NCI-H2171 treated with DMSO at 0.1 percent for 48 hours (cell line): ENCODE measurements around the gene ENGASE.

Experiments used
- DNase-seq: peaks from one replicate; lab custom pipeline; 2025; lab: John Stamatoyannopoulos, UW

The ENGASE gene

DNA sequence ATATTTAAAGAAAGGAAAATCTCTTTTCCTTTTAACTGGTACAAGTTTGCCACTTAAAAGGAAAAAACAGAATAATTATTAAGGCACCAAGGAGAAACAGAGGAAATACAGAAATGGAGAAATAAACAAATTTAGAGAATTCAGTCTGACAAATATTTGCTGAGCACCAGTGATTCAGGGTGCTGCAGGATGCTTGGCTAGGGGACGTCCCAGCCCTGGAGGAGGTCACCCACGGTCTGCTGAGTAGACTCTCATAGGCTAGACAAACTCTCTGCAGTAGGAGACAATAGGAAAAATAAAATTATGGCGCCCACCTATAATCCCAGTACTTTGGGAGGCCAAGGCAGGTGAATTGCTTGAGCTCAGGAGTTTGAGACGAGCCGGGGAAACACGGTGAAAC is 34.7 kb upstream of the ENGASE start:
- DNase-seq, result no peak

DNA sequence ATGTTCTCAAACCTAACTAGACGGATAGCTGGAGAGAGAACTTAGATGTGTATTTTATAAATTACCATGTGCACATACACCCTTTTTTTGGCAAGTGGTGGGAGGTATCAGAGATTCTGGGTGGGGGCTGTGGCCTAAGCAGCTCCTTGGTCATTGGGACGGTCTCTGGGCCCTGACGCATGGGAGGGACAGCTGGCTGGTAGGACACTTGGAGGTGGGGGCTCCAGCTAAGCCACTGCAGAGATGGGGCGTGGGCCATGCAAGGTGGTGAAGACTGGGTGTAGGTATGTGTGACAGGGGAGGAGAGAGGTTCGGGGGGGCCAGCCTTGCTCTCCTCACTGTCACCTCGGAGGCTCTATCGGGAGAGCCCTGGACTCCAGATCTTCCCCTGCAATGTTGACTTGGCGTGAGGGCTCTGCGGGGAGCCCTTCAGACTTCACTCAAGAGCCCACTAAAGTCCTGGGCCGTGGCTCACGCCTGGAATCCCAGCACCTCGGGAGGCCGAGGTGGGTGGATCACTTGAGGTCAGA is 33.5 kb upstream of the ENGASE start:
- DNase-seq, result no peak

DNA sequence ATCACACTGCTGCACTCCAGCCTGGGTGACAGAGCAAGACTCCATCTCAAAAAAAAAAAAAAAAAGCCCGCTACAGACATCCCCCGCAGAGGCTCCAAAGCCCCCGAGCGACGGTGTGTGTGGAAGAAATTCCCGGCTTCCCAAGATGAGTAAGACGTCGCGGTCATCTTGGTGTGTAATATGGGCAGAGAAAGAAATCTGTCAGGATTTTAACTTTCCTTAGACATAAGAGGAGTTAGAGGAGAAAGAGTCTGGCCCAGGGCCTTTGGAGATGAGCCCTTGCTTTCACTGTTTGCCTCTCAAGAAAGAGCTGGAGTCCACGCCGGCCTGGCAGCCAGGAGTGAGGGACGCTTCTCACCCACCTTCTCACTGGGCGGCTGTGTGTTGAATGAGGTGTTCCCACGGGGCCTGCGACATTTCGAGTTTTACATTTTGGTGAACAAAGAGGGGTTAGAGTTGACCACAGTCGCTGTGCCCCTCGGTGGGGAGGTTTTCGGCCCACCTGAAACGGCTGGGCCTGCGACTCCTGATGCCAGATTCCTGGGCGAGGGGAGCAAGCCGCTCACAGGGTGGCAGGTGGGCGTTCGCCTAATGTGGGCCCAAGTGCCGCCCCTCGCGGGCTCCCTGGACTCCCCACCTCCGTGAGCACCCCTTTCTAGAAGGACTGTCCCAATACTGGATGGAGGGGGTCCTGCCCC is 32.8 kb upstream of the ENGASE start:
- DNase-seq, result no peak

DNA sequence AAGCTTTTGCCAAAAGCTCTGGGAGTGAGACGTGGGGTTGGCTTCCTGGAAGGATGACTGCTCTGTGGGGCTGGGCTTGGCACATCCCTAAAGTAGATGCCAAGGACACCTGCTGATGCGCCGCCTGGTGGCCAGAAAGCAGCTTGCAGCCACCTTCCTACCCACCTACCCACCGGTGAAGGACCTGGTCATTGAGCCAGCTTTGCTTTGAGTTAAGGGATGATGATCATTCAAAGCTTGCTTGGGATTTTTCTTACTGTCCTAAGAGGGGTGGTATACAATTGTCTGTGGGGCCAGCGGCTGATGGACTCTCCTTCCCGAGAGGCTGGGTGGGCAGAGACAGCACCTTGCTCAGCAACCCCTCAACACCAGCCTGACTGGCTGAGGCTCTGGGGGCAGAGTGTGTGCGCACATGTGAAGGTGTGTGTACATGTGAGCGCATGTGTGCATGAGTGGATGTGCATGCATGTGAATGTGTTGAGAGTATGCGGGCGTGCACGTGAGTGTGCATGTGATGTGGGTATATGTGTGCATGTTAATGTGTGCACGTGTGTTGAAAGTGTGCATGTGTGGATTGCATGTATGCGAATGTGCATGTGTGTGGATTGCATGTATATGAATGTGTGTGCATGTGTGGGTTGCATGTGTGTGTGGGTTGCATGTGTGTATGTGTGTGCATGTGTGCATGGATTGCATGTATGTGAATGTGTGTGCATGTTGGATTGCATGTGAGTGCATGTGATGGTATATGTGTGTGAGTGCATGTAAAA is 32.0 kb upstream of the ENGASE start:
- peak; percentile 19 for DNase-seq

DNA sequence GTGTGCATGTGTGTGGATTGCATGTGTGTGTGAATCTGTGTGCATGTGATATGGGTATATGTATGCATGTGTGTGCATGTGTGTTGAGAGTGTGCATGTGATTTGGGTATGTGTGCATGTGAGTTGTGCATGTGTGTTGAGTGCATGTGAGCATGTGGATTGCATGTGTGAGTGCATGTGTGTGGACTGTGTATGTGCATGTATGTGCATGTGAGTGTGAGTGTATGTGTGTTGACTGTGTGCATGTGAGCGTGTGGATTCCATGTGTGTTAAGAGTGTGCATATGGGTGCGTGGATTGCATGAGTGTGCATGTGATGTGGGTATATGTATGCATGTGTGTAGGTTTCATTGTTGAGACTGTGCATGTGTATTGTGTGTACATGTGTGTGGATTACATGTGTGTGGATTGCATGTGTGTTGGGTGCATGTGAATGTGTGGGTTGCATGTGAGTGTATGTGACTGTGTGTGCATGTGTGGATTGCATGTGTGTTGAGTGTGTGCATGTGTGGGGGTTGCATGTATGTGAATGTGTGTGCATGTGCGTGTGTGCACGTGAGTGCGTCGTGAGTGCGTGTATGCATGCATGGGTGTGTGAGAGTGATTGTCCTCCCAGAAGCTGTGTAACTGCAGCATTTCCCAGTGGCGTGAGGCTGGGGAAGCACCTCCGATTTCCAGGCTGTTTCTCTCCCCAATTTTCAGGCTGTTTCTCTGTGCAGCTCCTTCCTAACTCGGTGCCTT is 31.3 kb upstream of the ENGASE start:
- no peak for DNase-seq

DNA sequence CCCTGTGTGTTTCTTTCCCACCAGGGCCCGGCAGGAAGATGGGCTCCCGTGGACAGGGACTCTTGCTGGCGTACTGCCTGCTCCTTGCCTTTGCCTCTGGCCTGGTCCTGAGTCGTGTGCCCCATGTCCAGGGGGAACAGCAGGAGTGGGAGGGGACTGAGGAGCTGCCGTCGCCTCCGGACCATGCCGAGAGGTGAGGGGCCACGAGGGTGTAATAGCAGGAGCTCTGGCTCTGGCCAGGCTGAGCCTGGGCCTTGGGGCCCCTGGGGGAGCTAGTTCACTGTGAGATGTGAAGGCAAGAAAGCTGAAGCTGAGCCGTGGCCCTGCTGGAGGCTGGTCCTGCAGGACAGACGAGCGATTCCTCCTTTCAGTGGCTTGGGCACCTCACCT is 30.7 kb upstream of the ENGASE start:
- DNase-seq, result no peak

DNA sequence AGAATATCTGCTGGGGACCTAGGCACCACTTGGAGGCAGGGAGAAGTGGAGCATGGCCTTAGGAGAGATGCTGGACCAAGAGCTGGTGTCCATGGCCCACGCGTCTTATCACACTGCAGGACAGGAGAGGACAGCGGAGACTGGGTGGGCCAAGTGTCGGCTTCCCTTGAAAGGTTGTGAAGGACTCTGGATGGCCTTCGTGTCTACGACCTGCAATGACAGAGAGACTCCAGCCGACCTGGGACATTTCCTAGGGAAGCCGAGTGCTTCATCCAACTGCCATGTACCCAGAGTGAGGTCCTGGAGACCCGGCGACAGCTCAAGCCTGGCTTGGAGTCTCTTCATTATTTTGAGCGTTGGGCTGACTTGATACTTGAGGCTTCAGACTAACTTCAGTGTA is 30.2 kb upstream of the ENGASE start:
- no peak for DNase-seq

- DNase-seq, result no peak
Observed at GRCh38 chr17:79045001-79045729, 29.5 kb upstream of the ENGASE start.

GRCh38 chr17:79045842-79046196 is 28.8 kb upstream of the ENGASE start:
- DNase-seq, result peak; percentile 77

DNA sequence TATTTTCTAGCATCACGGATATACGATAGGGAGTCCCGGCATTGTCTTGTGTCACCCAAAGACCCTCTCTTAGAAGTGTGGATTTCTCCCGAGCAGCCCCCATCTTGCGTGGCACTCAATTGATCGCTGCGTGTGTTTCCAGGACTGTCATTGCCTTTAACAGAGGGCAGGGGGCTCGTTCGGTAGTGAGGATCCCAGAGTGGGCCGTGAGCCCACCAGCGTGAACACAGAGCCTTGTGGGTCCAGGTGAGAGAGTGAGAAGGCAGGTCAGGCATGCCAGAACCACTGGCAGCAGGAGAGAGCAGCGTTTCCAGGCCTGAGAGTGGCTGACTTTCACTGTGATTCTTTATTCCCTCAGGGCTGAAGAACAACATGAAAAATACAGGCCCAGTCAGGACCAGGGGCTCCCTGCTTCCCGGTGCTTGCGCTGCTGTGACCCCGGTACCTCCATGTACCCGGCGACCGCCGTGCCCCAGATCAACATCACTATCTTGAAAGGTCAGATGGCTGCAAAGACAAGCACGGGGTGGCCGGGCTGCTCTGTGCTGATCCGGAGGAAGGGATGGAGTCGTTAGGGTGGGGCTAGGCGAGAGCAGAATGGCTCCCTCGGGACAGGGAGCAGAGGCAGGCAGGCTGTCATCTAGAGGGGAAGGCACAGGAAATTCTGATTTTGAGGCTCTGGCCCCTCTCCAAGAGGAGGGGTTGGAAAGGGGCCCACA is 28.3 kb upstream of the ENGASE start:
- peak; percentile 91 for DNase-seq

DNA sequence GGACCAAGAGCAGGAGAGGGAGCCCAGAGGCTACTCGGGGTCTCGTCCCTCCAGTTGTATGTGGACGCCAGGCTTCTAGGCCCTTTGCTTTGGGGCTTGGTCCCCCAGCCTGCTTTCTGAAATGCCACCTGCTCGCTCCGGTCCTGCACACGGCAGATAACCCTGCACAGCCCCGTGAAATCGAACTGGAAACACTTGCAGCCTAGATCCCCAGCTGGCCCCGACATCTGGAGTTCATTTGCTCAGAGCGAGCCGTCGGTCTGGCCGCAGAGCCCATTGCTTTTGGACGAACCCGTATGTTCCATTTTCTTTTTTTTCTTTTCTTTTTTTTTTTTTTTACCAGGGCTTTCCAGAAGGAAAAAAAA is 27.7 kb upstream of the ENGASE start:
- peak; percentile 92 for DNase-seq

GRCh38 chr17:79047291-79047920 is 27.2 kb upstream of the ENGASE start:
- no peak for DNase-seq

GRCh38 chr17:79047923-79048825 is 26.4 kb upstream of the ENGASE start:
- DNase-seq, result no peak

DNA sequence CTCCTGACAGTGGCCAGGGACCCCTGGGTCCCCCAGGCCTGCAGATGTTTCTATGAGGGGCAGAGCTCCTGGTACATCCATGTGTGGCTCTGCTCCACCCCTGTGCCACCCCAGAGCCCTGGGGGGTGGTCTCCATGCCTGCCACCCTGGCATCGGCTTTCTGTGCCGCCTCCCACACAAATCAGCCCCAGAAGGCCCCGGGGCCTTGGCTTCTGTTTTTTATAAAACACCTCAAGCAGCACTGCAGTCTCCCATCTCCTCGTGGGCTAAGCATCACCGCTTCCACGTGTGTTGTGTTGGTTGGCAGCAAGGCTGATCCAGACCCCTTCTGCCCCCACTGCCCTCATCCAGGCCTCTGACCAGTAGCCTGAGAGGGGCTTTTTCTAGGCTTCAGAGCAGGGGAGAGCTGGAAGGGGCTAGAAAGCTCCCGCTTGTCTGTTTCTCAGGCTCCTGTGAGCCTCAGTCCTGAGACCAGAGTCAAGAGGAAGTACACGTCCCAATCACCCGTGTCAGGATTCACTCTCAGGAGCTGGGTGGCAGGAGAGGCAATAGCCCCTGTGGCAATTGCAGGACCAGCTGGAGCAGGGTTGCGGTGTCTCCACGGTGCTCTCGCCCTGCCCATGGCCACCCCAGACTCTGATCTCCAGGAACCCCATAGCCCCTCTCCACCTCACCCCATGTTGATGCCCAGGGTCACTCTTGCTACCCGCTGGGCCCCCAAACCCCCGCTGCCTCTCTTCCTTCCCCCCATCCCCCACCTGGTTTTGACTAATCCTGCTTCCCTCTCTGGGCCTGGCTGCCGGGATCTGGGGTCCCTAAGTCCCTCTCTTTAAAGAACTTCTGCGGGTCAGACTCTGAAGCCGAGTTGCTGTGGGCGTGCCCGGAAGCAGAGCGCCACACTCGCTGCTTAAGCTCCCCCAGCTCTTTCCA is 25.5 kb upstream of the ENGASE start:
- no peak for DNase-seq

DNA sequence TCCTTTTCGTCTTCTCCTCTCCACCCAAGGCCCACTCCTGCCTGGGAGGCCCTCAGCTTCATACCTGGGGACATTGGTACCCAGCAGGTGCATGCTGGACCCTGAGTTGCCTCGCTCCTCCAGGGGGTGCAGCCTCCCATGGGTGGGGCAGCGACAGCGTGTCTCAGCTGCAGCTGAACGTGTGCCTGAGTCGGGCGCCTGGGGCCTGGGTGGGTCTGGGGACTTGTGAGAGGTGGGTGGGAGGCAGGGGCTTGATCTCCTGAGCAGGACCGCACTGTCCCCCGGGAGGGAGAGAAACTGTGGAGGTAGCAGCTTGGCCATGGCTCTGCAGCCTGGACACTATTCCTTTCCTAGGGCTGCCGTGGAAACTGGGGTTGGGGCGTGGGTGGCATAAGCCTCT is 24.8 kb upstream of the ENGASE start:
- no peak for DNase-seq

- peak; percentile 86 for DNase-seq
Observed at GRCh38 chr17:79050551-79050950, 24.1 kb upstream of the ENGASE start.

- no peak for DNase-seq
Observed at GRCh38 chr17:79051306-79051705, 23.3 kb upstream of the ENGASE start.

DNA sequence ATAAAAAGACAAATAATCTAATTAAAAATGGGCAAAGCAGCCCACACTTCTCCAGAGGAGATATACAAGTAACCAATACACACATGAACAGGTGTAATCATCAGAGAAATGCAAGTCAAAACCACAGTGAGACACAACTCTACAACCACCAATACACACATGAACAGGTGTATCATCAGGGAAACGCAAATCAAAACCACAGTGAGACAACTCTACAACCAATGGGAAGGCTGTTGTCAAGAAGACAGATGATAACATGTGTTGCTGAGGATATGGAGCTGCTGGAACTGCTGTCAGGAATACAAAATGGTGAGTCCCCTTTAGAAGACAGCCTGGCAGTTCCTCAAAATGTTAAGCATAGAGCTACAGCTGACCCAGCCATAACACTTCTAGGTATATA is 22.5 kb upstream of the ENGASE start:
- no peak for DNase-seq
